ENCODE measurements around the gene MRPL11. TPM values are rescaled to one million over a fixed set of nuclear protein-coding genes. Genes with fewer than 3 reads are reported as not detected.

MRPL11 gene
- total RNA-seq, 1 experiment from 2014 or later, result 105 TPM

GRCh38 chr11:66478729-66479393 is 40.2 kb upstream of the MRPL11 start:
- no peaks in the 10 kb centered on the region for H3K79me1 ChIP-seq (ENCODE audit: insufficient read depth, low read depth, low read length, poor library complexity, severe bottlenecking)
- peak overlapping the region; percentile 85 for H3K9ac ChIP-seq (ENCODE audit: extremely low read depth, insufficient read length, low read length)
- peak overlapping the region; percentile 52 for H3K4me2 ChIP-seq (ENCODE audit: insufficient read depth, insufficient read length, low read length)
- no peak overlapping the region for H3K56ac ChIP-seq (ENCODE audit: insufficient read length, low read depth, low read length)
- no peaks in the 10 kb centered on the region for H4K20me1 ChIP-seq (ENCODE audit: control insufficient read depth, insufficient read depth, insufficient read length)
- no peak overlapping the region for H3K4ac ChIP-seq (ENCODE audit: low read depth, low read length)
- H3K9me3 Mint-ChIP-seq, result no peaks in the 10 kb centered on the region
- no peak overlapping the region for H4K8ac ChIP-seq (replicated peaks; ENCODE audit: insufficient read length, low read depth, low read length)
- H3K4me1 ChIP-seq (ENCODE audit: insufficient read depth, low read length), result no peaks in the 10 kb centered on the region
- WGBS (ENCODE audit: extremely low coverage, insufficient read length, low lambda C conversion rate), result no CpG with 5 or more reads among the region's 8 CpGs
- no peak overlapping the region for H2BK15ac ChIP-seq (ENCODE audit: low read depth, low read length)
- H3K4me3 Mint-ChIP-seq, result peak overlapping the region; percentile 91 to 93
- no peak overlapping the region for H3K14ac ChIP-seq (ENCODE audit: insufficient read depth, low read length)
- no peak overlapping the region for H3T11ph ChIP-seq (ENCODE audit: low read length)
- H4K5ac ChIP-seq (ENCODE audit: insufficient read length, low read depth, low read length), result no peak overlapping the region
- H2AFZ ChIP-seq (ENCODE audit: low read length), result no peak overlapping the region
- peaks cover 3 to 19% (median 18%) of the 10 kb centered on the region in 3 experiments; a peak in 5 of 7 replicates for H3K36me3 Mint-ChIP-seq (ENCODE audit: insufficient read depth in 1 of 3, low read depth in 3 of 3)
- no peak overlapping the region for H3K27ac ChIP-seq (ENCODE audit: insufficient read length, low read depth, low read length)
- H2BK20ac ChIP-seq (ENCODE audit: low read depth, low read length, poor library complexity, severe bottlenecking), result no peak overlapping the region
- H3K27ac Mint-ChIP-seq, result peak overlapping the region in 2 of 3 experiments; percentile 73 to 98; a peak in 4 of 7 replicates
- H3K23ac ChIP-seq (ENCODE audit: insufficient read length, low read depth, low read length), result no peak overlapping the region
- H3K4me1 Mint-ChIP-seq, result peaks cover 30 to 35% of the 10 kb centered on the region in 2 experiments
- no peak overlapping the region for H3K18ac ChIP-seq (ENCODE audit: insufficient read length, low read depth, low read length)
- H2BK12ac ChIP-seq (ENCODE audit: insufficient read length, low read depth, low read length), result no peak overlapping the region
- DNase-seq, result no peak
- H3K79me2 ChIP-seq (ENCODE audit: insufficient read depth, low read length), result no peaks in the 10 kb centered on the region
- no peaks in the 10 kb centered on the region for H3K27me3 ChIP-seq (ENCODE audit: insufficient read depth, low read length)
- peak; percentile 92 for TF ChIP-seq CTCF (conservative IDR thresholded peaks at IDR 0.05)
- no peak overlapping the region for H4K91ac ChIP-seq (ENCODE audit: insufficient read length, low read depth, low read length)
- no peaks in the 10 kb centered on the region for H3K9me3 ChIP-seq (ENCODE audit: control insufficient read depth, low read depth, low read length)
- peaks cover 13% of the 10 kb centered on the region for H3K23me2 ChIP-seq (ENCODE audit: insufficient read length, low read depth, low read length, poor library complexity, severe bottlenecking)
- H3K27me3 Mint-ChIP-seq (ENCODE audit: low read depth), result no peaks in the 10 kb centered on the region
- H2BK120ac ChIP-seq (ENCODE audit: low read depth, low read length, poor library complexity, severe bottlenecking), result no peak overlapping the region
- no peak overlapping the region for H2BK5ac ChIP-seq (ENCODE audit: insufficient read length, low read length)
- no peak overlapping the region for H2AK5ac ChIP-seq (ENCODE audit: insufficient read length, low read length)
